IPS DF 6.9 (cell line): ENCODE results near the gene ASTN2.

Source experiments
- DNase-seq: peaks from one replicate; pipeline ENCODE4 v3.0.0-alpha.2; 2013; ENCODE audit warnings: low read depth, low spot score
- H3K27ac ChIP-seq: one replicate; pipeline ENCODE4 v1.5.1; 2013; ENCODE audit warnings: low read length, control low read depth
- H3K27me3 ChIP-seq: 2 replicates; pipeline ENCODE4 v1.6.1; 2013; ENCODE audit warnings: mild to moderate bottlenecking, low read length; ENCODE audit not compliant: control insufficient read depth, insufficient read depth
- H3K36me3 ChIP-seq: 2 replicates; pipeline ENCODE4 v1.6.1; 2013; ENCODE audit warnings: low read length; ENCODE audit not compliant: control insufficient read depth, insufficient read depth
- H3K4me1 ChIP-seq: 2 replicates; pipeline ENCODE4 v1.6.1; 2013; ENCODE audit warnings: low read length; ENCODE audit not compliant: control insufficient read depth, insufficient read depth
- H3K4me3 ChIP-seq: 2 replicates; pipeline ENCODE4 v1.5.1; 2013; ENCODE audit warnings: mild to moderate bottlenecking, low read length
- H3K9me3 ChIP-seq: 2 replicates; pipeline ENCODE4 v1.6.1; 2013; ENCODE audit warnings: low read length, inconsistent platforms; ENCODE audit not compliant: control insufficient read depth, insufficient read depth
- WGBS: extraction: QIAGEN DNeasy Blood & Tissue Kit; methylation state at CpG from one replicate; pipeline ENCODE4 v1.1.7; 2013; ENCODE audit warnings: mixed read lengths, missing lambda C conversion rate; ENCODE audit not compliant: insufficient read length, insufficient coverage; 5-methylcytosine and 5-hydroxymethylcytosine counted together

Gene ASTN2

GRCh38 chr9:116704470-116704869 lies 710.4 kb downstream of the ASTN2 start:
- no peak overlapping the region for H3K4me3 ChIP-seq

GRCh38 chr9:116703634-116704033 lies 711.2 kb downstream of the ASTN2 start:
- WGBS: no CpG with 5 or more reads among the region's 3 CpGs
- H3K36me3 ChIP-seq: peaks cover 14% of the 10 kb centered on the region

More at GRCh38 chr9:116704470-116704869, 710.4 kb downstream of the ASTN2 start:
- H3K9me3 ChIP-seq: no peaks in the 10 kb centered on the region
- no peaks in the 10 kb centered on the region for H3K4me1 ChIP-seq
- no peaks in the 10 kb centered on the region for H3K27me3 ChIP-seq
- peaks cover 5% of the 10 kb centered on the region for H3K36me3 ChIP-seq
- no peak overlapping the region for H3K27ac ChIP-seq
- DNase-seq: no peak

GRCh38 chr9:116701940-116702642 lies 712.8 kb downstream of the ASTN2 start:
- Histone ChIP-seq H3K4me1 (no peaks in the 10 kb centered on the region), H3K36me3 (peaks cover 27% of the 10 kb centered on the region), H3K9me3 (no peaks in the 10 kb centered on the region), H3K27ac (no peak overlapping the region), H3K27me3 (no peaks in the 10 kb centered on the region), H3K4me3 (no peak overlapping the region)
- no peak for DNase-seq
- no CpG with 5 or more reads among the region's 2 CpGs for WGBS

More at GRCh38 chr9:116703634-116704033, 711.2 kb downstream of the ASTN2 start:
- DNase-seq: no peak
- H3K4me3 ChIP-seq: no peak overlapping the region
- H3K4me1 ChIP-seq: no peaks in the 10 kb centered on the region
- no peak overlapping the region for H3K27ac ChIP-seq
- no peaks in the 10 kb centered on the region for H3K9me3 ChIP-seq
- no peaks in the 10 kb centered on the region for H3K27me3 ChIP-seq

- WGBS: no CpG with 5 or more reads among the region's 2 CpGs
- Histone ChIP-seq H3K27ac (no peak overlapping the region), H3K9me3 (no peaks in the 10 kb centered on the region), H3K4me3 (no peak overlapping the region), H3K36me3 (peaks cover 27% of the 10 kb centered on the region), H3K4me1 (no peaks in the 10 kb centered on the region), H3K27me3 (no peaks in the 10 kb centered on the region)
- no peak for DNase-seq
These were observed 713.7 kb downstream of the ASTN2 start for GRCh38 chr9:116700882-116701865.

GRCh38 chr9:116700279-116700678 lies 714.6 kb downstream of the ASTN2 start:
- no peaks in the 10 kb centered on the region for H3K9me3 ChIP-seq
- H3K27me3 ChIP-seq: no peaks in the 10 kb centered on the region
- H3K4me1 ChIP-seq: no peaks in the 10 kb centered on the region
- H3K27ac ChIP-seq: no peak overlapping the region
- no peak overlapping the region for H3K4me3 ChIP-seq
- no CpG with 5 or more reads among the region's 1 CpG for WGBS
- no peak for DNase-seq
- peaks cover 27% of the 10 kb centered on the region for H3K36me3 ChIP-seq

- no peak overlapping the region for H3K27ac ChIP-seq
- H3K9me3 ChIP-seq: no peaks in the 10 kb centered on the region
- DNase-seq: no peak
- H3K36me3 ChIP-seq: peaks cover 27% of the 10 kb centered on the region
- no peaks in the 10 kb centered on the region for H3K27me3 ChIP-seq
- WGBS: no CpG with 5 or more reads among the region's 16 CpGs
- no peaks in the 10 kb centered on the region for H3K4me1 ChIP-seq
- H3K4me3 ChIP-seq: no peak overlapping the region
These were observed 717.0 kb downstream of the ASTN2 start for GRCh38 chr9:116697887-116698286.

- Histone ChIP-seq H3K27ac (no peak overlapping the region), H3K36me3 (peaks cover 27% of the 10 kb centered on the region), H3K9me3 (no peaks in the 10 kb centered on the region), H3K27me3 (no peaks in the 10 kb centered on the region), H3K4me1 (no peaks in the 10 kb centered on the region), H3K4me3 (no peak overlapping the region)
- no CpG with 5 or more reads among the region's 1 CpG for WGBS
- DNase-seq: no peak
These were observed 717.5 kb downstream of the ASTN2 start for GRCh38 chr9:116697362-116697761.

- Histone ChIP-seq H3K27ac (no peak overlapping the region), H3K4me1 (no peaks in the 10 kb centered on the region), H3K36me3 (peaks cover 27% of the 10 kb centered on the region), H3K27me3 (no peaks in the 10 kb centered on the region), H3K4me3 (no peak overlapping the region), H3K9me3 (no peaks in the 10 kb centered on the region)
- no peak for DNase-seq
- WGBS: no CpG with 5 or more reads among the region's 3 CpGs
These were observed 719.4 kb downstream of the ASTN2 start for GRCh38 chr9:116695438-116695837.

- no peak for DNase-seq
- peaks cover 22% of the 10 kb centered on the region for H3K36me3 ChIP-seq
- H3K9me3 ChIP-seq: no peaks in the 10 kb centered on the region
- no peaks in the 10 kb centered on the region for H3K4me1 ChIP-seq
- WGBS: no CpG with 5 or more reads among the region's 4 CpGs
- H3K4me3 ChIP-seq: no peak overlapping the region
- no peak overlapping the region for H3K27ac ChIP-seq
- no peaks in the 10 kb centered on the region for H3K27me3 ChIP-seq
These were observed 720.0 kb downstream of the ASTN2 start for GRCh38 chr9:116694785-116695291.

GRCh38 chr9:116693233-116693731 lies 721.6 kb downstream of the ASTN2 start:
- no peaks in the 10 kb centered on the region for H3K4me1 ChIP-seq
- no CpG with 5 or more reads among the region's 2 CpGs for WGBS
- H3K9me3 ChIP-seq: no peaks in the 10 kb centered on the region
- no peak overlapping the region for H3K27ac ChIP-seq
- H3K27me3 ChIP-seq: no peaks in the 10 kb centered on the region
- H3K4me3 ChIP-seq: no peak overlapping the region
- no peak for DNase-seq
- H3K36me3 ChIP-seq: peaks cover 10% of the 10 kb centered on the region
